GM18526 (cell line): ENCODE results near the gene SLF2.
A peak's percentile ranks its signal among the peaks of the same experiment; 100 is the strongest.

ENCODE experiments used
- POLR2A ChIP-seq: IDR thresholded peaks from 3 replicates; pipeline ENCODE4 v1.6.1; 2011; ENCODE audit not compliant: insufficient read length; ENCODE audit errors: extremely low read depth

SLF2 gene, protein sequence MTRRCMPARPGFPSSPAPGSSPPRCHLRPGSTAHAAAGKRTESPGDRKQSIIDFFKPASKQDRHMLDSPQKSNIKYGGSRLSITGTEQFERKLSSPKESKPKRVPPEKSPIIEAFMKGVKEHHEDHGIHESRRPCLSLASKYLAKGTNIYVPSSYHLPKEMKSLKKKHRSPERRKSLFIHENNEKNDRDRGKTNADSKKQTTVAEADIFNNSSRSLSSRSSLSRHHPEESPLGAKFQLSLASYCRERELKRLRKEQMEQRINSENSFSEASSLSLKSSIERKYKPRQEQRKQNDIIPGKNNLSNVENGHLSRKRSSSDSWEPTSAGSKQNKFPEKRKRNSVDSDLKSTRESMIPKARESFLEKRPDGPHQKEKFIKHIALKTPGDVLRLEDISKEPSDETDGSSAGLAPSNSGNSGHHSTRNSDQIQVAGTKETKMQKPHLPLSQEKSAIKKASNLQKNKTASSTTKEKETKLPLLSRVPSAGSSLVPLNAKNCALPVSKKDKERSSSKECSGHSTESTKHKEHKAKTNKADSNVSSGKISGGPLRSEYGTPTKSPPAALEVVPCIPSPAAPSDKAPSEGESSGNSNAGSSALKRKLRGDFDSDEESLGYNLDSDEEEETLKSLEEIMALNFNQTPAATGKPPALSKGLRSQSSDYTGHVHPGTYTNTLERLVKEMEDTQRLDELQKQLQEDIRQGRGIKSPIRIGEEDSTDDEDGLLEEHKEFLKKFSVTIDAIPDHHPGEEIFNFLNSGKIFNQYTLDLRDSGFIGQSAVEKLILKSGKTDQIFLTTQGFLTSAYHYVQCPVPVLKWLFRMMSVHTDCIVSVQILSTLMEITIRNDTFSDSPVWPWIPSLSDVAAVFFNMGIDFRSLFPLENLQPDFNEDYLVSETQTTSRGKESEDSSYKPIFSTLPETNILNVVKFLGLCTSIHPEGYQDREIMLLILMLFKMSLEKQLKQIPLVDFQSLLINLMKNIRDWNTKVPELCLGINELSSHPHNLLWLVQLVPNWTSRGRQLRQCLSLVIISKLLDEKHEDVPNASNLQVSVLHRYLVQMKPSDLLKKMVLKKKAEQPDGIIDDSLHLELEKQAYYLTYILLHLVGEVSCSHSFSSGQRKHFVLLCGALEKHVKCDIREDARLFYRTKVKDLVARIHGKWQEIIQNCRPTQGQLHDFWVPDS

DNA sequence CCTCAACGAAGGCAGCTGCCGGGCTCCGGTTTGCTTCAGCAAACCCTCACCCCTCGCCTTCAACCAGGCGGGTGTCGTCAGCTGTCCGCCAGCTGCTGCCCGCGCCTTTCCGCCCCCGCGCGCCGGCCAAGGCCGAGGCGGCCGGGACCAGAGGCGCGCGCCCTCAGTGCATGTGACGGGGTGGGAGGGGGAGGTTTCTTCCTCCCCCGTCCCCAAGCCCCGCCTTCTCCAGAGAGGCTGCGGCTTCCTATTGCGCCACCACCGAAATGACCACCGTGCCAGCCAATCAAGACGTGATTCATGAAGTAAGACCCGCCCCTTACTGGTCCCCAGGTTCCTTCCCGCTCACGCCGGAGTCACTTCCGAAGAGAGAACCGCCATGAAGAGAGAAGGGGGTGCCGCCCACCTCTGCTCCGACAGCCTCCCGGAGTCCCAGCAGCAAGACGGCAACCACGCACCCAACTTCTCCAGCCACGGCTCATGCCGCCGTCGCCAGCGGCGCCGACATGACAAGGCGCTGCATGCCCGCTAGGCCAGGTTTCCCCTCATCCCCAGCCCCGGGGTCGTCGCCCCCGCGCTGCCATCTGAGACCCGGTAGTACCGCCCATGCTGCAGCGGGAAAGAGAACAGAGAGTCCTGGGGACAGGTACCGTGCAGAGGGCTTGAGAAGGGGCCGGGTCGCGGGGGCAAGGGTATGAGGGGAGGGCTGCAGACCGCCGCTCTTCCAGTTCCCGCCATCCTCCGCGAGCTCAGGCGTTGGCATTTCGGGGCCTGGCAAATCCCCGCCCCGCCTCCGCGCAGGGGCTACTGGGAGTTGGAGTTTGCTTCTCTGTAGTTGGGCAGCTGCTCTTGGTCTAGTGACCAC is at the start of gene SLF2:
SLF2 (plus strand) TSS at position 359 of the 865 bp plus-strand sequence; CDS start at position 507, 148 bp downstream.
- peak; percentile 54 for TF ChIP-seq POLR2A

DNA sequence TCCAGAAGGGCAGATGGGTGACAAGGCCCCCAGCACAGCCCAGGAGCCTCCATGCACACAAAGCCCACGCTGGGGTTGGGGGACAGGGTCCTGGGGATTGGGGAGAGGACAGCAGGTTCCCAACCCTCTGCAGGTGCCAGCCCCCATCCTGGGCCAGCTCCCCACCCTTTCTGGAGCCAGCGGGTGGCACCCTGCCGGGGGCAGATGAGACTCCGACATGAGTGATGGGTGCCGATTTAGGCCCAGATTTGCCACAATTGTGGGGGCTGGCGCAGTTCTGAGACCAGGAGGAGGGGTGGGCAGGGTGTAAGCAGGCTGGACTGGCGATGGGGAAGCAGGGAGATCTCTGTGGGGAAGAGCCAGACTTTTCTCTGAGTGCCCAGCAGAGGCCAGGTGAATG is 49.3 kb upstream of the SLF2 start:
- no peak for TF ChIP-seq POLR2A

DNA sequence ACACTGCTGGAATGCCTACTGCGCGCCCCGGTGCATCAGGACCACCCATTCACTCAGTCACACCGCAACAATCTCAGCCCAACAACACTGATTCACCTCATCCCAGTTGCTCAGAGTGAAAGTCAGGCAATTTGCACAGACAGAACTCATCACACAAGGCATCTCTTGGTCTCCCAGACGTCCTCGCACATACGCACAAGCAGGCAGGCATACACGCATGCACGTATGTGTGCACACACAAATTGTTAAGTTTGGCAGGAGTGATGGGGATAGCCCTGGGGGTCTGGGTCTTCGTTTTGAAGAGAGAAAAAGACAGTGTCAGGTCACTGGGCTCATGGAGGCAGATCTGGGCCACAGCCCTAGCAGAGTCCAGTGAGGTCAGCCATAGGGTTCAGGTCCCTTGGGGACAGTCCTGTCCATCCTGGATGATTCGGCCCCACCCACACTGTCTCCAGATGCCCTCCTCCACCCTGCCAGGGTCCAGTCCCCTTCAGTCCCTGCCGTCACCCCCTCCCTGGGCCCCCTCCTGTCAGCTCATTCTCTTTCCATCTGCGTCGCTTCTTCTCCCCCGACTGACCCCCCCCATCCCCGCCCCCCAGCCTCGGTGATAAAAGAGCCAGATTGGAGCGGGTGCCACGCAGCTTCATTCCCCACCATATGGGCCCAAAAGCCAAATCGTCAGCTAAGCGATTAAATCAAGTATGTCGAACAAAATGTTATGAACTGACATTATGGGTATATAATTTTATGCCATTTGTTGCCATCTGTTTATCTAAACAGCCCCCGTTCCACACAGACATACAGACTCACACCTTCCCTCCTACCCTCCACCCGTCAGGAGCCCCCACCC is 48.5 kb upstream of the SLF2 start:
- no peak for TF ChIP-seq POLR2A

DNA sequence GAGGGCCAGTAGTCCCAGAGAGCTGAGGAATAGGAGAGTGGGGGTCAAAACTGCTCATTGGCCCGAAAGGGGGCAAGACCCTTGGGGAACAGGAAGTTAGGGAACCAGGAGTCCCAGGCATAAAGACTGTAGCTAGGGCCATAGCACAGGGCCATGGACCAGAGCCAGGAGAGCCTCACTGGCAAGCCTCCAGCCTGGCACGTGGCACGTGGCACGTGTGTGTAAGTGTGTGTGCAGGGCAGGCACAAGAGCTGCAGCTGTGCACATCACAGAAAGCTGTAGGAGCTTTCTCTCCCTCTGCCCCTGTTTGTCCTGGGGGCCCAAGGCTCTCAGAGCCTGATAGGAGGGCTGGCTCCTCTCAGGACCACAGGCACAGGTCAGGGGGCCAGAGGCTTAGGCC is 47.8 kb upstream of the SLF2 start:
- TF ChIP-seq POLR2A = no peak

DNA sequence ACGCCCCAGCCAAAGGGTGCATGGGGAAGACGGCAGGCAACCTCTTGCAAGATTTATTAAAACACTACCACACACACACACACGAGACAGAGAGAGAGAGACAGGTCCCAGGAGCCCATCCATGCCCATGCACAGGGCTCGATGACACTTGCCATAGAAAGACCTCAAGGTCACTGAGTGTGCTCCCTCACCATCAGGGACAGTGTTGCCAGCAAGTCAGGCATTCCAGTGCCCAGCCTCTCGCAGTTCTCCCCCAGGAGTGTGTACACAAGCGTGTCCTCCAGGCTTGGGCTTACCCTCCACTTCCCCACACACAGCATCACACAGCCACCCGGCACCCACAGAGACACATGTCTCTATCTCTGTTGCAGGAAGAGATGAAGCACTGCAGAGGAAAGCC is 46.8 kb upstream of the SLF2 start:
- TF ChIP-seq POLR2A = no peak

DNA sequence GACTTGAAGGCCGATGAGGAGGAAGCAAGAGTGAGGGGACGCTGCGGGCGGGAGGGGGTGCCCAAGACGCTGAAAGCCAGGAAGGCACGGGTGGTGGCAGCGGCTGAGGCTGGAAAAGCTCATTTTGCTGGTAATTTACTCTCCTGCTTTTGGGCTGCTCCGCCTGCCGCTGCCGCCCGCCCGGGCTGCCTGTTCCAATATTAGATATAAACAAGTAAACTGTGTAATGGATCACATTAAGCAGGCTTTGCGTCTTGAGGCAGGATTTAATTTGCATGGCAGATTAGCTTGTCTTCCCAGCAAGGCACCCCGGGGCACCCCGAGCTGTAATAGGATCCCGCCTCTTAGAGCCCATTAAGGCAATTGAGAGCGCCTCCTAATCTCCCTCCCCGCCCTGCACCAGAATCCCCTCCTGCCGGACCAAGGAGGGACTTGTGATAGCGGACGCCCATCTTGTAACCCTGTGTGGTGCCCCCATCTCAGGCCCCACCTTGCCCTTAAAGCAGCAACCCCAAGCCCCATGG is 46.1 kb upstream of the SLF2 start:
- no peak for TF ChIP-seq POLR2A

DNA sequence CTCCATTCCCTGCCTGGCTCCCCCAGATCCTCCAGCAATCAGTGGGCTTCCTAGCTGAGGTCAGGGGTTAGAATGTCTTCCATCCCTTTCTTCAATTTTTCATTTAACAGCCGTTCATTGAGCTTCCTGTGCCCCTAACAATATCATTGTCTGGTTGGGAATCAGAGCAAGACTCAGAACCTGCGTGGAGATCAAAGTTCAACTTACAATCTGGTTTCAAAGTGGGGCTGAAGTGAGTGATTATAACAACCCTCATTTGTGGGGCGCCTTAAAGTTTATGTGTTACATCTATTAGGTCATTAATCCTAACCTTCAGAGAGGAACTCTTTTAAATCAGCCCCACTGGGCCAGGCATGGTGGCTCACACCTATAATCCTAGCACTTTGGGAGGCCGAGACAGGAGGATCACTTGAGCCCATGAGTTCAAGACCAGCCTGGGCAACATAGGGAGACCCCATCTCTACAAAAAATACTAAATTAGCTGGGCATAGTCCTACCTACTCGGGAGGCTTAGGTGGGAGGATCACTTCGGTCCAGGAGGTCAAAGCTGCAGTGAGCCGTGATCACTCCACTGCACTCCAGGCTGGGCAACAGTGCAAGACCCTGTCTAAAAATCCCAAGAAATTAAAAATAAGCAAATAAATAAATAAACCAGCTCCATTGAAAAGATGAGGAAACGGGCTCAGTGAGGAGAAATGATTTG is 45.4 kb upstream of the SLF2 start:
- no peak for TF ChIP-seq POLR2A

DNA sequence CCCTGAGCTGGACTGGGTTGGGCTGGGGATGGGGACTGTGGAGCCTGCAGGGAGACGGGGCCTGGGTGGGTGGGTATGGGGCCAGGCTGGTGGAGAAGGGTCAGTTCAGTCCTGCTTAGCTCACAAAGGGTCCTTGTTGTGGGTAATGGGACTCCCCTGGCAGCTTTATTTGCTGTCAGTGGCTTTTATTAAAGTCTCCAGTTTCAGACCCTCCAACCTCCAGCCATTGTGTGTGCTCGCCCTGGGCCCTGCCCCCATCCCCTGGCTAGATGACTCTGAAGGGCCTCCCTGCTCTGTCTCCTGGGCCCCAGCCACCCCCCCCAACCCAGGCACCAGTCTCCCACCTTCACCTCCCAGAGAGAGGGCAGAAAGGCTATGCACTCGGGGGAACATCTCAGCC is 44.4 kb upstream of the SLF2 start:
- TF ChIP-seq POLR2A = no peak

DNA sequence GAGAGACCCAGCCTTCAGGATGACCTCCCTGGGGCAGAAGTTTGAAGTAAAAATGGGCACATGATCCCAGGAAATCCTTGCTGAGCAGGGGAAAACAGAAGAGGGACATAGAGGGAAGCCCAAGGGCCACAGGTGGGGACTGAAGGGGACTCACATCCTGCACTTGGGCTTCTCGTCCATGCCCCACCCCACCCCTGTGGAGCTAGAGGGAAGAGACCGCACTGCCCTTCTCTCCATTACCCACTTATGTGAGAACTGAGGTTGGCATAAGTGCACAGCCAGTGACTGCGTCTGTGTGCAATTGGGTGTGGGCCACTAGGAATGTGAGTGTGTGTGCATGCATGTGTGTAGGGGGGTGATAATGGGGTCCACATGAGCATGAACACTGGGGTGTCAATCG is 43.4 kb upstream of the SLF2 start:
- no peak for TF ChIP-seq POLR2A

DNA sequence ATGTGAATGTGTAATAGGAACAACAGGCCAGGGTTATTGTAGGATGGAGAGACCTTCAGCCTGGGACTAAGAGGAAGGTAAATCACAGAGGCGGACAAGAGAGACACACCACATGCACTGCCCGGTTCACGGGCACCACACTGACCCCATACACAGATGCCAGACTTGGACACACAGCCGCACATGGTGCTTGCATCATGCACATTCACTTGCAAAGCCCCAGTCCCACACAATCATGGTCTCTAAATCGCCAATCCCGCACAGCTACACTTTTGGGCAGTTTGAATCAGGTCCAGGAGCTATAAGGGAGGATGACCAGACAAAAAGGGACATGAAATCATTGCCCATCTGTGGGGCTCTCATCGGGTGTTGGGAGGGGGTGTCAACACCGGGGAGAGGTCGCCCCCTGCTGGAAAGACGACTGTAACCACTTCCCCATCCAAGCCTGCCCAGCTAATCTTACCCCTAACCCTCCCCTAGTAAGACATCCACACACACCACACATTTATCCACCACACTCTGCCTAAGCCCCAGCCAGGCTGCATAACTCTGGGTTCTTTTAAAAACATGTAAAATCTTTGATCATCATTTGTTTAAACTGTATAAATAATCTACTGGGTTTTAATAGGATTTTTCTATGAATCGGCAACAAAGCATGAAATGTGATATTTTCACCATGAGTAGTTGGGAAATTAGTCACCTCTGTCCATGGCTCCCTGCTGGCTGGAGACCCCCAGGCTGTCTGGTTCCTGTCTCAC is 40.5 kb upstream of the SLF2 start:
- TF ChIP-seq POLR2A = no peak

DNA sequence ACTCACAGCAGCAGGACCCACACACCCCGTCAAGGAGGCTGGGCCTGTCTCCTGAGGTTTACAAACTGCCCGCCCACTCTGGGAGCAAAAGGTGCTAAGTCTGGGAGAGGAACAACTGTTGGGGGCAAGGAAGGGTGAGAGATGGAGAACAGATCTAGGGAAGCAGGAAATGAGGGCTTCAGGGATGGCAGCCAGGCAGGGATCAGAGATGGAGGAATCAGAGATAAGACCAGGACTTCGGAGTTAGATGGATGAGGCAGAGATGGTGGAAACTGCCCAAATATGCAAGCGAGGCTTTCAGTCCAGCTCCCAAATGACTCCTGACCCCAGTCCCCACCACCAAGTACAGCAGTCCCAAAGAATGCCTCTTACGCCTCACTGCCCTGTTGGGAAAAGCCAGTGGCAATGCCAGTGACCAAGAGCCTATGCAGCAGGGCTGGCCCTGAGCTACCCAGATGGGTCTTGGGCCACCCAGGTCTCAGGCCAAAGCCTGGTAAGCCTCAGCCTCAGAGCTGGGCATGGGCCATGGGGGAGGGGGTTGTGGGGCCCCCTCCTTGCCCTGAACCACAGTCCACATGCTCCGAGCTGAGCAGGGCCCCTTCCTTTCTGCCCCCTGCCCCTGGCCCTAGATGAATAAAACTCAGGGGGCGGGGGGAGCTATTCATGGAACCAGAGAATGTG is 39.5 kb upstream of the SLF2 start:
- TF ChIP-seq POLR2A = no peak
